K562 treated with DMSO at 1 percent for 48 hours (cell line): Measurements from ENCODE around the gene LELP1. TPM values are rescaled to one million over a fixed set of nuclear protein-coding genes. Genes with fewer than 3 reads are reported as not detected.

Source experiments
- total RNA-seq: library from RNA; unstranded; fragments of 300-600 nt; gene quantifications from 2 replicates; pipeline ENCODE4 v1.2.3, GENCODE V29; 2022; ENCODE audit warnings: low replicate concordance; ENCODE audit errors: extremely low read depth

The LELP1 gene
- not detected in 2 replicates for total RNA-seq

DNA sequence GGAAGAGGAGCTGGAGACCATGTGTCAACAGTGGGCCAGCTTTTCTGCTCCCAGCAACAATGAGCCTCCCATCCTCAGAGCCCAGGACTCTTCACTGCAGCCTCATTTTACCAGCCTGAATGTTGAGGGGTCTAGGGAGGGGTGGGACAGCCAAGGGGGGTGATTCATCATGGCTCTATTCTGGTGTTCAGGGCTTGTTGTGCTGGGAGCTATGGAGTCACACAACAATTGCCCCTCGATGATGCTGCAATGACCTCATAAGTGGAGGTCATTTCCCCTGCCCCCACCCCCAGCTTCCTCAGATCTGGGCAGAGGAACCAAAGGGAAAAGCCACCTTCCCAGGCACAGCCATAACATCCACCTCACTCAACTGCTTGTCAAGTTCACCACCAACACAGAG is at the start of gene LELP1:
TSS of gene LELP1 (plus strand) at position 301 of the 400 bp plus-strand sequence. CDS start 1,278 bp downstream, outside the sequence.

GRCh38 chr1:153217212-153217611 is 14.0 kb downstream of the LELP1 start, which contains the start of gene PRR9:
Gene PRR9, plus strand, starts transcription at chr1:153217584. Its CDS starts 561 bp downstream, at chr1:153218145.

Other genes starting within 250 kb of the LELP1 start
- not detected in 2 replicates for gene SPRR4, start 232.8 kb upstream of the LELP1 start, total RNA-seq
- gene SPRR1A, start 219.3 kb upstream of the LELP1 start, total RNA-seq = not detected in 2 replicates
- gene SPRR3, start 201.7 kb upstream of the LELP1 start, total RNA-seq = not detected in 2 replicates
- not detected in 2 replicates for gene SPRR1B, start 172.2 kb upstream of the LELP1 start, total RNA-seq
- not detected in 2 replicates for gene SPRR2D, start 162.3 kb upstream of the LELP1 start, total RNA-seq
- gene SPRR2A, start 145.9 kb upstream of the LELP1 start, total RNA-seq = not detected in 2 replicates
- gene SPRR2B, start 131.8 kb upstream of the LELP1 start, total RNA-seq = not detected in 2 replicates
- not detected in 2 replicates for gene SPRR2E, start 108.9 kb upstream of the LELP1 start, total RNA-seq
- gene SPRR2F, start 89.9 kb upstream of the LELP1 start, total RNA-seq = not detected in 2 replicates
- gene SPRR2G, start 52.5 kb upstream of the LELP1 start, total RNA-seq = not detected in 2 replicates
- not detected in 2 replicates for gene PRR9, start 14.2 kb downstream of the LELP1 start, total RNA-seq
- not detected in 2 replicates for gene LORICRIN, start 56.3 kb downstream of the LELP1 start, total RNA-seq
- not detected in 2 replicates for gene PGLYRP3, start 109.5 kb downstream of the LELP1 start, total RNA-seq
- not detected in 2 replicates for gene PGLYRP4, start 145.4 kb downstream of the LELP1 start, total RNA-seq
- not detected in 2 replicates for gene S100A9, start 154.4 kb downstream of the LELP1 start, total RNA-seq
- gene S100A12, start 172.2 kb downstream of the LELP1 start, total RNA-seq = not detected in 2 replicates
- gene S100A8, start 187.6 kb downstream of the LELP1 start, total RNA-seq = not detected in 2 replicates
- gene S100A7A, start 213.1 kb downstream of the LELP1 start, total RNA-seq = not detected in 2 replicates